NCI-H748 treated with DMSO at 0.1 percent for 48 hours (cell line): ENCODE data around the gene MFAP1.

ENCODE experiments used
- DNase-seq: peaks from one replicate; lab custom pipeline; 2025; lab: John Stamatoyannopoulos, UW

The MFAP1 gene

GRCh38 chr15:43776101-43776717 lies 48.3 kb downstream of the MFAP1 start:
- DNase-seq: no peak

- no peak for DNase-seq
Measured at GRCh38 chr15:43775411-43775965, 49.0 kb downstream of the MFAP1 start.

GRCh38 chr15:43774062-43774461 lies 50.4 kb downstream of the MFAP1 start:
- no peak for DNase-seq

GRCh38 chr15:43772624-43773023 lies 51.9 kb downstream of the MFAP1 start:
- no peak for DNase-seq

GRCh38 chr15:43771816-43772215 lies 52.7 kb downstream of the MFAP1 start:
- DNase-seq: no peak

- DNase-seq: peak; percentile 5
Measured at GRCh38 chr15:43769584-43770228, 54.8 kb downstream of the MFAP1 start.

GRCh38 chr15:43763819-43764446 lies 60.6 kb downstream of the MFAP1 start:
- no peak for DNase-seq

GRCh38 chr15:43762824-43763223 lies 61.7 kb downstream of the MFAP1 start:
- DNase-seq: no peak
